Skin epidermis (tissue), 12 donors: Measurements from ENCODE around the gene AFF3.
"Not testable (repeated sequence)": the region's sequence is repeated elsewhere in the genome, so short reads cannot be mapped to it uniquely, and the experiment has no call there.

Source experiments
- H3K27ac ChIP-seq, 21 experiments: fragments of 200-600 bp; sonication (generic) in 11 of 21; one replicate each; pipeline ENCODE4 v1.5.0; 2020; ENCODE audit warnings: mild to moderate bottlenecking in 3 of 21, inconsistent platforms in 2 of 21, moderate library complexity in 2 of 21
- H3K4me3 ChIP-seq, 7 experiments: fragments of 200-600 bp; sonication (generic) in 2 of 7; one replicate each; pipeline ENCODE4 v1.5.0; 2020; ENCODE audit warnings: inconsistent platforms in 2 of 7, mild to moderate bottlenecking in 2 of 7, moderate library complexity in 1 of 7

The AFF3 gene

GRCh38 chr2:99670768-99671734 is 471.3 kb downstream of the AFF3 start:
- H3K27ac ChIP-seq, result no peak overlapping the region

DNA sequence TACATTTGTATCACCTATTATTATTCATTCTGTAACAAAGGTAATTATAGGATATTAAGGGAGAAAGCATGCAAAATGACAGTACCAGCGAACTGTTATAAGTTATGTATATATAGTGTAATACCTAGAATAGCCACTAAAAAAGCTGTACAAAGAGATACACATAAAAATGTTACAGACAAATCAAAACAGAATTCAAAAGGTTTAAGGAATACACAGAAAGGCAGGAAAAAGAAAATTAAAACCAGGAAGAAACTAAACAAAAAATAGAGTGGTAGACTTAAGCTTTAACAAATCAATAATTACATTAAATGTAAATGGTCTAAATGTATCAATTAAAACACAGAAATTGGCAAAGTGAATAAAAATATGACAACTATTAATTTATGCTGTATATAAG is 476.1 kb downstream of the AFF3 start:
- H3K27ac ChIP-seq, result no peak overlapping the region
- no peak overlapping the region for H3K4me3 ChIP-seq

More at GRCh38 chr2:99670768-99671734, 471.3 kb downstream of the AFF3 start:
- H3K4me3 ChIP-seq, result no peak overlapping the region

DNA sequence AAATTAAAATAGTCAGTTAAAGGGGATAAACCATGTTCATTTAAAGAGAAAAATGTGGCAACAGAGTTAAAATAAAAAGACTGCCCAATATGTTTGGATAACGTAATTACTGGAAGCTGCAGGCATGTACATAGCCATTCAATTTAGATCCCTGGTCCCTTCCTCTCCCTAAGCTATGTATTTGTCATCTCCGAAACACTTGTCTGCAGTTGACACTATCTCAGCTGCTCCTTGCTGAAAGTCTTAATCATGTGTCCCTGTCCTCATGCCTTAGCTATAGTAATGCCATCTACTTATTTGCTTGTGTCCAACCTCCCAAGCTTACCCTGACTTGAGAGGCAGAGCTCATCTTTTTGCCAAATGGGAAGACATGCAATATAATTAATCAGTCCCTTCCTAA is 478.7 kb downstream of the AFF3 start:
- Histone ChIP-seq H3K4me3 (no peak overlapping the region), H3K27ac (peak overlapping the region in 3 of 21 experiments; percentile 37 to 54 (median 39))

DNA sequence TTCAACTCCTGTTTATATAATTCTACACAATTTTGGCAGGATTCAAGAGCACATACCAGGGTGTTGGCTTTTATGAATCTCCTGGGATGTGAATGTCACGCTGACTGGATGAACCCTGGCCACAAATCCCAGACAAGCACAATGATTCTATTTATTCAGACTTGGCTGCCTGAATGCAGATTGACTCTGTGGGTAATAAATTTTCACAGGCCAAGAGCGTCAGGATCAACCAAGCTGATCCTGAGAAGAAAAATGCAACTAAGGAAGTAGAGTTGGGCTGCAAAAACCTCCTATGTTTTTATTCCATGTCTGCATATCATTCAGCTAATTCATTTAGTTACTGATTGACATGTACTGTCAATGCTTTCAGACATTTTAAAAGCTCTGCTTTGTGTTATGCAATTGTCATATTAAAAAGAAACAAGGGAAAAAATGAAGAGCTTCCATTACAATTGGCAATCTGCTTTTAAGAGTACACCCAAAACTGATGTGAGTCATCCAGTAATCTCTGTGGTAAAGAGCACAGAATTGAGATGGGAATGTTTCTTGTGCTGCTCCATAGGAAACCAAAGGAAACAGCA is 479.5 kb downstream of the AFF3 start:
- no peak overlapping the region for H3K4me3 ChIP-seq
- peak overlapping the region in 2 of 21 experiments; percentile 37 to 54 for H3K27ac ChIP-seq

GRCh38 chr2:99661761-99662160 is 480.6 kb downstream of the AFF3 start:
- peak overlapping the region in 1 of 21 experiments; percentile 4 for H3K27ac ChIP-seq
- not testable (repeated sequence) for H3K4me3 ChIP-seq

DNA sequence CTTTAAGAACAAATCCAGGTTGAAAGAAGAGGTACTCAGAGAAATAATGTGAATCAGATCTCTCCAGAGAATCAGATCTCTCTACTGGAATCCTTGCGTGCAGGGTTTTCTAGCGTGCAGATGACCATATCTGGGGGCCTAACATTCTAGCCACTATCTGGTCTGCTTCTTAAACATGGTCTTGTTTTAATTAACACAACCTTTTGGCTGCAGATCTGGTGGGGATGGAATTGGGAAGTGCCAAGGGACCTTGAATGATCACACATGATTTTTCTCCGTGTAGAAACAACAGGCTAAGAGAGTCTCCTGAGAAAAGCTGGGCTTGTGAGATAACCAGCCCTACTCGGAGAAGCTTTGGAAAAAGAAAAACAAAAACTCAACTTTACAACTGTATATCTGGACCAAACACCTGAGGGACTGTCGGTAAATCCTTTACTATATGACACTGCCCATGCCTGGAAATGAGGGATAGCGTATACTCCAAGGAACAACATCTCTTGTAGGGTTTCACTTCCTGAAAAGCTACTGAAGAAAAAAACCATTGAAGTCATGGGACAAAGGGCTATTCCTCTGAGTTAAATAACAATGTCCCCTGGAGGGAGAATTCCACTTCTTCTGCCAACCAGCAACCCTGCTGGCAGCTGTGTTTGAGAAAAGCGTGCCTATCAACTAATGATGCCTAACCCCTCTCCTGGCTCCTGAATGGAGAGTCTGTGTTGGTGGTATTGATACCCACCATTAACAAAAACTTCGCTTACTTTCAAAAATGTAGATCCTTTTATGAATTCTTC is 481.6 kb downstream of the AFF3 start:
- H3K27ac ChIP-seq, result peak overlapping the region in 7 of 21 experiments; percentile 4 to 58 (median 23)

GRCh38 chr2:99659874-99660273 is 482.5 kb downstream of the AFF3 start:
- no peak overlapping the region for H3K27ac ChIP-seq
- no peak overlapping the region for H3K4me3 ChIP-seq

More for the DNA sequence above, 481.6 kb downstream of the AFF3 start:
- no peak overlapping the region for H3K4me3 ChIP-seq

DNA sequence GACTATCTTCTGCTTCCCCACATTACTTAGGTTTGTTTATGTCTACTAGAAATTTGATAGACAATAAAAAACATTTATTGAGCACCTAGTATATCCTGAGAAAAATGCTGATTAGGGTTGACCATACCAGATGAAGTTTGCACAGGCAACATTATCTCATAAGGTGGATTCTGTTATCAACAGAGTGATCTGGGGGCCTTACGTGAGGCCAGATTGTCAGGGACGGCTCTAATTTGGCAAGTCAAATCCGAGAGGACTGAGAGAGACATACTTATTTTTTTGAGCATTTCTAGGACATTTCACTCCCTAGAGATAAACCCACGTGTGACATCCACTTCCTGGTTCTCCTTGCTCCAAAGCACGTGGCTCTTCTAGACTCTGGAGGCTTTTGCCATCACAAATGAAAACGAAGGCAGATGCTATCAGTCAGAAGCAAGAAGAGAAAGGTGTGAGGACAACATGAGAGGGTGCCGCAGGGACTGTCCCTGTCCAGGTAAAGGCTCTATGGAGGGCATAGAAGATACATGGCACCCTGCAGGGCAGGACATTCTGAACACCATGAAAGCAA is 484.6 kb downstream of the AFF3 start:
- Histone ChIP-seq H3K4me3 (no peak overlapping the region), H3K27ac (peak overlapping the region in 3 of 21 experiments; percentile 3 to 41 (median 21))

GRCh38 chr2:99656994-99657393 is 485.4 kb downstream of the AFF3 start:
- Histone ChIP-seq H3K4me3 (no peak overlapping the region), H3K27ac (peak overlapping the region in 3 of 21 experiments; percentile 11 to 41 (median 33))

DNA sequence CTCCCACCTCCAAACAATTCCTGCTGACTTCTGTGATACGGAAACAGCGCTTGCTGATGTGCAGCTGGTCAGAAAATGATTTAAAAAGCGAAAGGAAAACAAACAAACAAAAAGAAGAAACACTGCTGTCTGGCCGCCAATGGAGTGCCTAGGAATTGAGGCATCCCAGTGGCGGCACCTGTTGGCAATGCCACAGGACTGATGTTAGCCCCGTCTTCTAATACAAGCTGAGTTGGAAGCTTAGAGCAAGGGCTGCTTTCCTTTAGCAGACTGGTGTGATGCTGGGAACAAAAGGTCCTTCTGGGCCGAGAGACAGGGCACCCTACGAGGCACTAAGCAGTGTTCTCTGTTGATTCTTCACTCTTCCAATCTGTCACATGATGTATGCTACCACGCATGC is 489.0 kb downstream of the AFF3 start:
- Histone ChIP-seq H3K27ac (no peak overlapping the region), H3K4me3 (no peak overlapping the region)

DNA sequence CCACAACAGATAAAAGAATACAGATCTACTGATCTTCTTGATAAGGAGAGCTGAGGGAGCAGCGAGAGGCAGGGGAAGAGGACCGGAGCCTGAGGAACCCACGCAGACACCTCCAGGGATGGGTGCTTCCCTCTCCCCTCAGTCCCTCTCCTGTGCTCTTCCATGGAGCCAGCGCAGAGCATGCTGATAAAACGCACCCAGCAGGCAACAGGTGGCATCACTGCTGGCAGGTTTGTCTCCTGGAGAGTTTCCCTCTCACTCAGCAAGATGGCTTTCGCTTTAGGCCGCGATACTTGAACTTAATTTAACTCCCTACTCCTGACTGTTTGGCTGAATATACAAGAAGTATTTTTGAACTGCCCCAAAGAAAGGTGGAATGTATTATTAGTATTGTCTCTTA is 489.5 kb downstream of the AFF3 start:
- Histone ChIP-seq H3K4me3 (no peak overlapping the region), H3K27ac (no peak overlapping the region)

- Histone ChIP-seq H3K27ac (no peak overlapping the region), H3K4me3 (no peak overlapping the region)
Measured at GRCh38 chr2:99651930-99652670, 490.3 kb downstream of the AFF3 start.

DNA sequence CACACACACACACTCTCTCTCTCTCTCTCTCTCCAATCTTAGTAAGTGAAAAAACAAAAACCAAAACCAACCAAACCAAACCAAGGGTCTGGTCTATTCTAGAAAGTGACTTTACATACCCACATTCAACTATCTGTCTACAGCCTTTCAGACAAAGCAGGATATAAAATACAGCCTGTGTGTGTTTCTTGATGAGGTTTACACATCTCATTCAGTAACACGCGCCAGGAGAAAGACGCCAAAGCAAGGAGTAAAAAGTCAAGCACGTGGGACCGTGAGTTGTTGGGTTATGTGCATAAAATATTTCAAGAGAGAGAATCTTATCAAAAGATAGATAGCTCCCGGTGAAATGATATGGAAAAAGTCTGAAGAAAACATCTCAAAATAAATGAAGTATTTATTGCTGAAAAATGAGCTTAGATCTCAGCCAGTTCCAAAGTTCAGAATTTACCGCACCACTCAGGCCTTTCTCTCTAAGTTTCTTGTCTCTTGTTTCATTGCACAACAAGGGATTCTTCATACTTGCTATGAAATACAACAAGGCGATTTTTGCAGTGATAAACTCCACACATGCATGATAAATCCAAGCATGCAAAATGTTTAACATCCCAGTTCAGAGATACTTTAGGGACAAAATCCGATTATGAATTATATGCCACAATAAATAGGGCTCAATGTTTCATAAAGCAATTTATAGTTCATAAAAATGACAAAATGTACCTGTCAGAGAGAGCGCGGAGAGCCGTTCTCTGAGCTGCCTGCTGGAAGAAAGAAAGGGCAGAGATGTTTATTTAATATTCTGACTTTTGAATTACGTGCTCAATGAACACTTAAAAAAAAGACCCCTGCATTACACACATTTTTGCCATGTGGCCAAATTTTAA is 493.2 kb downstream of the AFF3 start:
- Histone ChIP-seq H3K4me3 (no peak overlapping the region), H3K27ac (peak overlapping the region in 10 of 21 experiments; percentile 1 to 63 (median 28))

GRCh38 chr2:99648178-99648844 is 494.1 kb downstream of the AFF3 start:
- peak overlapping the region in 12 of 21 experiments; percentile 1 to 63 (median 26) for H3K27ac ChIP-seq

GRCh38 chr2:99645960-99646359 is 496.4 kb downstream of the AFF3 start:
- no peak overlapping the region for H3K4me3 ChIP-seq

More at GRCh38 chr2:99648178-99648844, 494.1 kb downstream of the AFF3 start:
- no peak overlapping the region for H3K4me3 ChIP-seq

DNA sequence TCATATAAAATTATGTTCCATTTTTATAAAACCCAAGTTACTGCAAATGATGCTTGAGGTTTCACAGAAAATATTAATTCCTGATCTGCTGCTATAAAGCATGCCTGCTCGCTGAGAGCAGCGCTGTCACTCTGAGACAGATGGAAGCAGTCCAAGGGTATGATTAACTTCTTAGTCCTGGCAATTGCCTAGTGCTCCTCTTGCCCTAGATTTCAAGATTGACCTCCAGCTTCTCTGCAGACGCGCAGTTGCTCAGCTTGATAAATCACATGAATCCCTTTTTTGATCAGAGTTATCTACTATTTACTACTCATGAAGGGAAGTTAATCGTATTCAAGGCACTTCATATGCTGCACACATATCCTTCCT is 498.0 kb downstream of the AFF3 start:
- Histone ChIP-seq H3K4me3 (no peak overlapping the region), H3K27ac (no peak overlapping the region)

More at GRCh38 chr2:99645960-99646359, 496.4 kb downstream of the AFF3 start:
- H3K27ac ChIP-seq, result no peak overlapping the region

- no peak overlapping the region for H3K4me3 ChIP-seq
- no peak overlapping the region for H3K27ac ChIP-seq
Measured at GRCh38 chr2:99643787-99644418, 498.5 kb downstream of the AFF3 start.
